SK-N-SH (cell line): Measurements from ENCODE around the gene POLR3H.

Experiments
- CHD2 ChIP-seq: fragments of 150-350 bp; IDR thresholded peaks from 2 replicates; pipeline ENCODE4 v1.6.1; 2018; ENCODE audit warnings: low read length; ENCODE audit not compliant: partially characterized antibody
- CTCF ChIP-seq: fragments of 200-600 bp; sonication (generic); IDR thresholded peaks from 2 replicates; pipeline ENCODE4 v1.6.1; 2017; ENCODE audit warnings: antibody characterized with exemption, mild to moderate bottlenecking, moderate library complexity
- GATA2 ChIP-seq: sonication (generic); formaldehyde crosslinking; IDR thresholded peaks from 2 replicates; pipeline ENCODE4 v1.5.0; 2020; ENCODE audit warnings: mild to moderate bottlenecking, missing genetic modification reagents
- IRF3 ChIP-seq: fragments of 150-350 bp; IDR thresholded peaks from 2 replicates; pipeline ENCODE4 v1.6.1; 2016; ENCODE audit warnings: mild to moderate bottlenecking, low read depth, low read length
- MAX ChIP-seq: IDR thresholded peaks from 2 replicates; pipeline ENCODE4 v1.4.0; 2012; ENCODE audit warnings: low read depth
- POLR2AphosphoS5 ChIP-seq: IDR thresholded peaks from 2 replicates; pipeline ENCODE4 v1.6.1; 2012; ENCODE audit warnings: low read depth, low read length
- TAF1 ChIP-seq: IDR thresholded peaks from 2 replicates; pipeline ENCODE4 v1.6.1; 2012; ENCODE audit warnings: low read depth, mild to moderate bottlenecking, low read length, moderate library complexity, borderline replicate concordance
- USF2 ChIP-seq: fragments of 150-350 bp; IDR thresholded peaks from 2 replicates; pipeline ENCODE4 v1.6.1; 2017; ENCODE audit warnings: antibody characterized with exemption, low read length, low read depth, borderline replicate concordance

- TF ChIP-seq CTCF (no peak), TAF1 (no peak), CHD2 (no peak), POLR2AphosphoS5 (no peak), MAX (no peak), GATA2 (CRISPR knock-in tag) (no peak), USF2 (no peak), IRF3 (no peak)
Observed at GRCh38 chr22:41478473-41478872, 65.8 kb downstream of the POLR3H start.
